ENCODE data around the gene WNT3. TPM values are rescaled to one million over a fixed set of nuclear protein-coding genes. Genes with fewer than 3 reads are reported as not detected.

Gene WNT3
- total and polyA plus RNA-seq, 2 donors (not counting 3 experiments of a cell fraction or from before 2014, with no cell fraction given), result 1.4 to 2.1 TPM

- H3K9ac ChIP-seq (replicated peaks; ENCODE audit: extremely low read depth, insufficient read depth, low read length), result no peak overlapping the region
- H3K79me2 ChIP-seq (ENCODE audit: control insufficient read depth, insufficient read depth, low read length), result no peaks in the 10 kb centered on the region
- FAIRE-seq, result no peak
- H2AFZ ChIP-seq (ENCODE audit: low read depth, low read length), result no peak overlapping the region
- TF ChIP-seq MYC (IDR thresholded peaks at IDR 0.05; ENCODE audit: low read depth, low read length) (no peak), EZH2 (IDR thresholded peaks at IDR 0.05; ENCODE audit: borderline replicate concordance, low read depth, low read length, severe bottlenecking) (no peak), GATA2 (IDR thresholded peaks at IDR 0.05; ENCODE audit: insufficient read depth, insufficient read length, low read depth, low read length) (no peak), CTCF (IDR thresholded peaks at IDR 0.05; ENCODE audit: extremely low read depth in 1 of 2, insufficient read depth in 1 of 2, low read depth in 1 of 2, low read length in 2 of 2) (no peak), FOS (IDR thresholded peaks at IDR 0.05; ENCODE audit: borderline replicate concordance, insufficient read depth, low read length) (no peak), JUN (IDR thresholded peaks at IDR 0.05; ENCODE audit: borderline replicate concordance, insufficient read depth, insufficient read length, low read depth) (no peak), MAX (IDR thresholded peaks at IDR 0.05; ENCODE audit: insufficient read depth, insufficient read length) (no peak), POLR2A (IDR thresholded peaks at IDR 0.05; ENCODE audit: low read depth, low read length) (no peak), POLR2AphosphoS5 (IDR thresholded peaks at IDR 0.05; ENCODE audit: insufficient read depth, low read depth, low read length) (no peak)
- no peaks in the 10 kb centered on the region for H3K36me3 ChIP-seq (ENCODE audit: control insufficient read depth in 2 of 2, extremely low read depth in 1 of 2, insufficient read depth in 2 of 2, low read length in 2 of 2)
- BruUV-seq (replicated peaks), result no TSS peak
- dilution Hi-C loops (cut with MboI; ENCODE audit: extremely low pct_ligation_motif_present, low sequenced_read_pairs) (no loop called here), intact Hi-C loops (cut with micrococcal nuclease) (no loop called here)
- peaks cover 6 to 9% of the 10 kb centered on the region in 2 experiments for H3K27me3 ChIP-seq (ENCODE audit: control insufficient read depth in 2 of 2, insufficient read depth in 2 of 2, low read length in 2 of 2)
- H3K9me3 ChIP-seq (replicated peaks; ENCODE audit: control insufficient read depth, insufficient read depth, low read length), result no peaks in the 10 kb centered on the region
- no peaks in the 10 kb centered on the region for H3K4me1 ChIP-seq (ENCODE audit: control insufficient read depth, extremely low read depth, insufficient read depth, low read length)
- ChIA-PET POLR2A (no interaction called here), CTCF (interaction anchor here (0.6 to 3.3 kb wide), 3 partner anchors 16 to 221 kb away, joined by 3 to 18 read pairs (median 3); no protein-coding TSS in a partner anchor)
- no peak for DNase-seq (ENCODE audit: low read depth, low spot score)
- H4K20me1 ChIP-seq (replicated peaks; ENCODE audit: control insufficient read depth, extremely low read depth, insufficient read depth, low read length), result no peaks in the 10 kb centered on the region
- H3K4me3 ChIP-seq (replicated peaks in 1 of 3; ENCODE audit: insufficient read depth in 1 of 3, low read depth in 1 of 3, low read length in 3 of 3), result no peak overlapping the region
- no peak overlapping the region for H3K27ac ChIP-seq (ENCODE audit: insufficient read depth, low read depth, low read length)
- H3K9me1 ChIP-seq (replicated peaks; ENCODE audit: control insufficient read depth, extremely low read depth, insufficient read depth, low read length), result no peaks in the 10 kb centered on the region
- H3K4me2 ChIP-seq (ENCODE audit: insufficient read depth, low read length), result no peak overlapping the region
Observed at GRCh38 chr17:46857600-46857999, 39.1 kb upstream of the WNT3 start.

Data from endothelial cell of umbilical vein (primary cell).